Gastroesophageal sphincter (tissue), 2 donors: Measurements from ENCODE around the gene TLE2.

Experiments
- EP300 ChIP-seq: sonication (generic); formaldehyde crosslinking; IDR thresholded peaks from one replicate; pipeline ENCODE4 v1.6.1; 2017; ENCODE audit warnings: antibody characterized with exemption, mild to moderate bottlenecking
- POLR2A ChIP-seq, 2 donors: fragments of 450-650 bp; IDR thresholded peaks; one replicate each; pipeline ENCODE4 v1.6.1; 2017; ENCODE audit warnings: antibody characterized with exemption in 2 of 2, mild to moderate bottlenecking in 2 of 2, moderate library complexity in 1 of 2

DNA sequence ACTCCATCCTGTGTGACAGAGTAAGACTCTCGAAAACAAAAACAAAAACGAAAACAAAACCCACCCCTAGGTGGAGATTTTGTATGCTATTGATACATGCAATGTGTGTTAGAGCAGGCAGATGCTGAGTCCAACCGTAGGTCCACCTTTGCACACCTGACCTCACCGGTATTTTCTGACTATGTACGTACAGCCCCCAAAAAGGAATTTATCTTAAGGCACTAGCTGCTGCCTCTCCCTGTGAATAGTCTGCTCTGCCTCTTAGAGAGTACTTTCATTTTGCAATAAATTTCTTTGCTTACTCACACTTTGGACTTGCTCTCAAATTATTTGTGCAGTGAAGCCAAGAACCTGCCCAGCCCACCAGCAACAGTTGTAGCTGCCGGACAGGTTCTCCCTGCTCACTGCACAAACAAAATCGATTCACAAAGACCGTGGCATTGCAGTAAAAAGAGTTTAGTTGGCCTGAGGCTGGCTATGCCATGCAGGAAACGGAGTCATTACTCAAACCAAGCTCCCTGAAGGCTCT, 76.1 kb downstream of the TLE2 start:
- TF ChIP-seq POLR2A (IDR thresholded peaks at IDR 0.05): no peak
- no peak for TF ChIP-seq EP300
